Measurements from ENCODE around the gene FBXO42.
"Not testable (repeated sequence)": the region's sequence is repeated elsewhere in the genome, so short reads cannot be mapped to it uniquely, and the experiment has no call there.

Gene FBXO42

GRCh38 chr1:16241221-16241708, 111.0 kb downstream of the FBXO42 start:
- no peak for DNase-seq

DNA sequence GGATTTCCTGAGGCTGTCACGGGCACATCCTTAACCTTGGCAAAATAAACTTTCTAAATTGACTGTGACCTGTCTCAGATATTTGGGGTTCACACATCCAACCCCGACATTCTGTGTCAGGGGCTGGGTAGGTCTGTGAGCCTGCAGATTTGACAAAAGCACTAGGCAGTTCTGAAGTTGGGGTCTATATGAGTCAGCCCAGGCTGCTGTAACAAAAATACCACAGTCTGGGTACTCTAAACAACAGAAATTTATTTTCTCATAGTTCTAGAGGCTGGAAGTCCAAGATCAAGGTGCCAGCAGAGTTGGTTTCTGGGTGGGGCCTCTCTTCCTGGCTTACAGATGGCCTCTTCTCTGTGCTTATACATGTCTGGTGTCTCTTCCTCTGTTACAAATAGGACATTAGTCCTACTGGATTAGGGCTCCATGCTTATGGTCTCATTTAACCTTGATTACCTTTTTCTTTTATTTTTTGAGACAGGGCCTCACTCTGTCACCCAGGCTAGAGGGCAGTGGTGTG, 112.2 kb downstream of the FBXO42 start:
- no peak for DNase-seq

DNA sequence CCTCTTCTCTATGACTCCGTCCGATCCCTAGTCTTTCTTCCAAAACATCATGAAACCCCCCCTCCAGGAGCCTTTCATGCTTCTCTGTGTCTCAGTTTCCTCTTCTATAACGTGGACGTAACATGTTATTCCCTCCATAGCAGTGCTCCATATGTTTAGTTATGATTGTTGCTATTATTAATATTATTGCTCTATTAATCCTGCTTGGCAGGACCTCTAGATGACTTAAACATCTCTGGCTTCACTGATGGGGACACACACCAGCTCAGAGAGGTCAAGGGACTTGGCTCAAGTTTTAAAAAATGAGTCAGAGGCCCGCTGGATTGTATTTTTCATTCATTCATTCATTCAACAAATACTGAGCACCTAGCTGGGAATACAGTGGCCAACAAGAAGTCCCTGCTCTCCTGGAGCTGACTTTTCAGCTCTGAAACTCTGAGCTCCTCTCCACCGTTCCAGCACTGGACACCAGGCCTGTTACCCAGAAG, 114.9 kb downstream of the FBXO42 start:
- no peak for DNase-seq

DNA sequence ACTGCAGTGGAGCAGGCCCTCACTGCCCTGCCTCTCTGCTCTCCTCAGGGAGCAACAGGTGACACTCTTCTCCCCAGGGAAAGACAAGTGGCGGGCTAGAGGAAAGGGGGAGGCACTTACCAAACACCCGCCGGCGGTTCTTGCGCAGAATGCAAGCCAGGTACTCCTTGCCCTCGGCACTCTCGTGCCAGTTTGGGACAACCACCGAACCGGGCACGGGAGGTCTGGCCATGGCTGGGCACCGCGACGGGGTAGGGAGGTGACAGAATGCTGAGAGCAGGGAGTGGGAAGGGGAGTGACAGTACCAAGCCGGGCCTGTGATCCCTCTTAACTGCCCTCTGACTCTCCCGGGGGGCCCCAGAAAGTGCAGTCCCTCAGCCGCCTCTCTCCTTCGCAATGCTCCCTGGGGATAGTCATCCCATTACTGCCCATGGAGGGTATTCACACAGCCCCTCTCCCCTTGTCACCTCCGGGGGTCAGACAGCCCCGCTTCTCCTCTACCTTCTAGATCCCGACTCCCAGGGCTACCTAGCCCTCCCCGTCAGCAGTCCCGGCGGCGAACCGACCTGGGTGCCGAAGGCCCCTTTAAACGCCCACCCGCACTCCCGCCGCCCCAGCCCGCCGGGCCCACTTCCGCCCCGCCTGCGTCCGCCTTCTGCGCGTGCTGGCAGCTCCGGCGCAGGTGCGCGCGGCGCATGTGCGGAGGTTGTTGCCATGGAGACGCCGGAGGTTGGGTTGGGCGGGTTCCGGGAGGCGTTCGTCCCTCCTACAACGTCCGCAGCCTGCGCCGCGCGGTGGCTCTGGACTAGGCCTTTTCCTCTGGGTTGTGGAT, 115.6 kb downstream of the FBXO42 start, which contains the start of gene CPLANE2:
CPLANE2 (minus strand) TSS at position 673 of the 832 bp plus-strand sequence; CDS start at position 232, 441 bp downstream.
- peak; percentile 81 for DNase-seq

GRCh38 chr1:16235944-16236510, 116.3 kb downstream of the FBXO42 start:
- DNase-seq: peak; percentile 61

GRCh38 chr1:16235347-16235746, 116.9 kb downstream of the FBXO42 start:
- DNase-seq: no peak

DNA sequence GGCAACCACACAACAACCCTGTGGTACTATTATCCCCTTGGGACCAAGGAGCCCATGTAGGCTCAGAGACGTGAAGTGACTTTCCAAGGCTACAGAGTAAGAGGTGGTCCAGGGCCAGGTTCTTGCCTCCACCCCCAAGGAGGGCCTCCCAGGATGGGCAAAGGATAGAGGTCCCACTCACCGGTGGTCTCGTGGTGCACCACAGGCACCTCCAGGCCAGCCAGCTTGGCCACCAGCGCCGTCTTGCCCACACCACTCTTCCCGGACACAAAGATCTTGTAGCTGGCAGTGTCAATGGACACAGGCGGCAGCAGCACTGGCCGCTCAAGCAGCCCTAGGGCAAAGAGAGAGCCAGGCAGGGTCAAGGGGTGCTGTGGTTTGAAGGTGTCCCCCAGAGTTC, 118.8 kb downstream of the FBXO42 start:
- no peak for DNase-seq

DNA sequence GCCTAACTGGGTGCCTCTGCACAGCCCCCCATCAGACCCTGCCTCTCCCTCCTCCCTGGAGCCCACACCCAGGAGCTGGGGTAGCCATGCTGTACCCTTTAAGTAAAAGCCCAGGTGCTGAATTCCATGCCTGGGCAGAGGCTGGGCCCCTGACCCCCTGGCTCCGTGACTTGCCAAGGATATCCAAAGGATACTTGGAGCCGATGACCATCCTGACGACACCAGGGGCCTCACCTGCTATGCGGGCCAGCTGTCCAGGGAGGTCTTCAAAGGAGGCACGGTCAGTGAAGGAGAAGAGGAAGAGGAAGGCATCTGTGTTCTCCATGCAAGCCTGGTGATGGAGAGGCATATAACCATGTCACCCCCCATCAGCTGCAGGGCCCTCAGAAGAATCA, 120.0 kb downstream of the FBXO42 start:
- DNase-seq: no peak

DNA sequence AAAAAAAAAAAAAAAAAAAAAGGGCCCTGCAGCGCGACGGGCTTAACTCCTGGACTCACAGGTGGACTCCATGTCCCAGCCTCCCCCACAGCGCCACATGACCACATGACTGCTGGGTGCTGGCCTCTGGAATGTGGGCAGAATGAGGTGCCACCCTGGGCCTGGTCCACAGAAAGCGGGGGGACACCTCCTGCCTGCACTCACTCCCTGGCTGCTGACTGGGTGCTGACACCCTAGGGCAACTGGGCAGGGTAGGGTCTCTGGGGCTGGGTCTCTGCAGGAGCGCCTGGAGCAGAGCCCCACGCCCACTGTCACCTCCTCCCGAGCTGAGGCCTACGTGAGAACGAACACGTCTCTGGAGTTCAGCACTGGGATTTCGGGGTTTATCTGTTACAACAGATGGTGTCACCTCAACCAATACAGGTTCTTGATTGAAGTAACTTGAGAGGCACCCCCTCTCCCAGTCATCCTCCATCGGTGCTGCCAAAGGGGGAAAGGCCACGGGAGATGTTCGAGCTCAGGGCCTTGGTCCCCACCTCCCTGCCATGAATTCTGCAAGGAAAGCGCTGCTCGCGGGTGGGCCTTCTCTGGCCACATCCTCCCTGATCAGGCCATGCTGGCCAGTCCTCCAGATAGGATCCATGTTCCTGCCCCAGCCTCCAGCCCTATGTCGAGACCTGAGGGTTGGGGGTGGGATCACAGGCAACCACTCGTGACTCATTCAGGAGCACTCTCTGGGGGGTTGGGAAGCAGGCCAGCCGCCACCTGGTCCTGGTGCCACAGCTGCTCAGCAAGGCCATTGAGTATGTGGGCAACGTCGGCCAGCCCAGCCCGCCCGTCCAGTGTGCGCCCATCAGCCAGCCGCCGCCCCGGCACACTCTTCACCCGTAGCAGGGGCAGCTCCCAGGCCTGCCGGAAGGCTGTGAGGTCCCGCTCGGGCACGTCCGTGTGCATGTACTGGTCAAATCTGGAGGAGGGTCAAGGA, 120.7 kb downstream of the FBXO42 start:
- no peak for DNase-seq

DNA sequence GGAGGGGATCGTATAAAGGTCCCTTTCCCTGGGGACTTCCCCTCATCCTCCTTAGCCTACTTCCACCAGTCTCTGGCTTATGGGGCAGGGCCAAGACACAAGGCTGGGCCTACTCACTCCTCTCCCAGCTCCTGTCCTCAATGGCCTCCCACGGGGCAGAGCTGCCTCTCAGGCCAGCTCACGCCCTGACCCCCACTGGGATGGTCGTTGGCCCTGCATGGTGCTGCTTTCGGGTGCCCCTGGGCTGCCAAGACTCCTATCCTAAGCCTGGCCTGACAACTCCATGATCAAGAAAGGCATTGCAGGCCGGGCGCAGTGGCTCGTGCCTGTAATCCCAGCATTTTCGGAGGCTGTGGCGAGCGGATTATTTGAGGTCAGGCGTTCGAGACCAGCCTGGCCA, 121.5 kb downstream of the FBXO42 start:
- DNase-seq: no peak

DNA sequence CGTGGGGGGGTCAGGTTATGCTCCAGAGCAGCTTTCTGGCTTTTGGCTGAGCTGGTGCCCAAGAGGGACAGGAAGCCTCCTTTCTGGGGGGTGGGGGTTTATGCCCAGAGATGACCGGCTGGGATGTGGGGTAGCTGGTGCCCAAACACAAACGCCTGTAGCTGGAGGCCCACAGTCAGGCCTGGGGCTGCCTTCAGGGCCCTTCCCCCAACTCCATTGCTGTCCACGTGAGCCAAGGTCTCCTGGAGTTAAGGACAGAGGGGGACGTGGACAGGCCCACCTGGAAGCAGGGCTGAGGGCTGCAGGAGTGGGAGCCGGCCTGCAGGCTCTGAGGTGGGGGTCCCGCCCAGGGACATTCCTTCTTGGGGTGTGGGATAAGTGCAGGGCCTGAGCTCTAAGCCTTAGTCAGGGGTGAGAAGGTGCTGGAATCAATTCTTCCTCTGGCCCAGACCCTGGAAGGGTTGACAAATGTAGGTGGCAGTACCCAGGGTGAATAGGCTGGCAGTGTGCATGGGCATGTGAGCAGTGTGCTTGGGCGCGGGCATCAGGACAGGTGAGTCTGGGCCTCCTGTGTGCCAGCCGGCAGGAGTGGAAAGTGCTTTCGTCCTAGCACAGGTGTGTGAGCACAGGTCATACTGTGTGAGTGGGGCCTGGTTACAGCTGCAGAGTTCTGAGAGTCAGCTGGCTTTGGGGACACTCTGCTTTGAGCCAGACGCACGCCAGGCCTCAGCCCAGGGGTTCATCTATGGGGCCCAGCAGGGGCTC, 122.1 kb downstream of the FBXO42 start:
- no peak for DNase-seq

DNA sequence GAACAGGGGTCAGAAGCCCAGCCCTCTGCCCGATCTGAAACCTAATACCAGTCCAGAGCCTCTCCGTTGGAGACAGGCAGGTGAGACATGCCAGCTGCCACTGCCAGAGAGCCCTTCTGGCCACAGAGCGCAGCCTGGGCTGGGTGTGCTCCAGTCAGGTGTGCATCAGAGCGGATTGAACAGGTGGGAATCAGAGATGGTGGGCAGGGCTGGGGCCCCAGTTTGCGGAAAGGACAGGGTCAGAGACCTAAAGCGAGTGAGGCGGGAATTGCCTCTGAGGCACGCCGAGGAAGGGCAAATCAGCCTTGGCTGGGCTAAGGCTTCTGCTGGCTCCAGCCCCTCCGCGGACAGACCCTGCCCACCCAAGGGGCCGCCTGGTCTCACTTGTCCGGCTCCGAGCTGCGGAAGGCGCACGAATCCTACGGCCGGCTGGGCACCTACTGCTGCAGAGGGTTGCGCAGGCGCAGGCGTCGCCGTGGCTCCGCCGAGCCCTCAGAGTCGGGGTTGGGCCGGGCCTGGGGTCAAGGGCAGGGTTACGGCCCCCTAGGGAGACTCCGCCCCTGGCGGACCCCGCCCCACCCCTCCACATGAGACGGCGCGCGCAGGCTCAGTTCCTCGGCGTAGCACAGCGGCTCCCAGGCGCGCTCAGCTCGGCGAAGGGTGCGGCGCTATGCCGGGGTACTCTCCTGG, 125.6 kb downstream of the FBXO42 start:
- no peak for DNase-seq

DNA sequence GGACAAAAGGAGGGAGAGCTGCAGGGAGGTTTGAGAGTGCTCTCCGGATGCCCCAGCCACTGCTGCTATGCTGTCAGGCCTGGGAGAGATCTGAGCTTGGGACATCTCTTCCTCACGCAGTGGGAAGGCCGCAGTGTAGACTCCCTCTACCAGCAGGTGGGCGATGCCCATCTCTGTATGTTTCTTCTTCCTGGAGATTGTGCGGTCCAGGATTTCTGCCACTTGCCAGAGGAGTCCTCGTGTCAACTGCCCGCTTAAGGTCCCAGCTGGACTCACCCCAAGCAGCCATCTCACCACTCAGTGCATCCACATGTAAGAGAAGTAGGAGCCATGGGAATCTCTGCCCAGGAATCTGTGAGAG, 126.2 kb downstream of the FBXO42 start:
- DNase-seq: no peak

DNA sequence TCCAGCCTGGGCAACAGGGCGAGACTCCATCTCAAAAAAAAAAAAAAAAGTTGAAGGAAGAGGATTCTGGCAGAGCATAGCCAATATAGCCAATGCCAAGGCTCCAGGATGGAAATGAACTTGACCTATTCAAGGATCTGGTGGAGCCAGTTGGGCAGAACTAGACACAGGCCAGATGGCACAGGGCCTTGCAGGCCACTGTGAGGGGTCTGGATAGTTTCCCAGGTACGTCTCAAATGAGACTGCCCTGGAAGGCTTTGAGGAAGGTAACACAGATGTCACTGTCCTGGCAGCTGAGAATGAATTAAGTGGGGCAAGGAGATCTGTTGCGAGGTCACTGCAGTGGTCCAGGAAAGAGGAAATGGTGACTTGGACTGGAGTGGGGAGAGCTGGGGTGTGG, 127.8 kb downstream of the FBXO42 start:
- DNase-seq: no peak

DNA sequence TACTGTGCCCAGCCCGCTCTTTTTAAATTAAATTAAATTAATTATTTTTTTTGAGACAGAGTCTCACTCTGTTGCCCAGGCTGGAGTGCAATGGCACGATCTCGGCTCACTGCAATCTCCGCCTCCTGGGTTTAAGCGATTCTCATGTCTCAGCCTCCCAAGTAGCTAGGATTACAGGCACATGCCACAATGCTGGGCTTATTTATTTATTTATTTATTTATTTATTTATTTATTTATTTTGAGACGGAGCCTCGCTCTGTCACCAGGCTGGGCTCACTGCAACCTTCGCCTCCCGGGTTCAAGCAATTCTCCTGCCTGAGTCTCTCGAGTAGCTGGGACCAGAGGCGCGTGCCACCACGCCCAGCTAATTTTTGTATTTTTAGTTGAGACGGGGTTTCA, 129.6 kb downstream of the FBXO42 start:
- DNase-seq: not testable (repeated sequence)

GRCh38 chr1:16221499-16221898, 130.8 kb downstream of the FBXO42 start:
- DNase-seq: no peak

GRCh38 chr1:16219968-16220500, 132.2 kb downstream of the FBXO42 start:
- DNase-seq: no peak

- DNase-seq: no peak
These were observed 133.6 kb downstream of the FBXO42 start for GRCh38 chr1:16218674-16219071.

DNA sequence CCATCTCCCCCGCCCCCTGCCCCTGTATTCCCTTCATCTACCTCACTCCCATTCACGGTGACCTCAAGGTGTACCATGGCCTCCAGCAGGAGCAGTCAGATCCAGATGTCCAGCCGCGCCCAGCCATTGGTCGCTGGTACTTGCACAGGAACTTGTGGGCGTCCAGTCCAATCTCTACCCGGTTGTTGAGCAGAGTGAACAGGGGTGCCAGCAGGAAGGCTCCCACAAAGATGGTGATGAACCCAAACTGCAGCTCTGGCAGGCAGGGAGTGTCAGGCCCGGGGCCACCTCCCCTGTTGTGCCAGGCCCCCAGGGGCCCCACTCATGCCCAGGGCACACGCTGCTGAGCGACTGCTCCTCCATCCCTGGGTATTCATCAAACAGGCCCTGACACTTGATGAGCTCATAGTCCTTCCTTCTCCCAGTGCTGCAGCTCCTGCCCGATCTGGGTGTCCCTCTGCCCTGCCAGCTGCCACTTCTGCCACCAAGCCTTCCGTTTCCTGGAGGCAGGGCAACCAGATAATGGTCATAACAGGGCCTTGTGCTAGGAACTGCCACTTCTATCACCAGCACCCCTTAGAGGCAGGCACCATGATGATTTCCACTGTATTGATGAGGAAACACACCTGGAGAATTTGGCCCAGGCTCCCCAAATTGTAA, 134.1 kb downstream of the FBXO42 start:
- DNase-seq: no peak

DNA sequence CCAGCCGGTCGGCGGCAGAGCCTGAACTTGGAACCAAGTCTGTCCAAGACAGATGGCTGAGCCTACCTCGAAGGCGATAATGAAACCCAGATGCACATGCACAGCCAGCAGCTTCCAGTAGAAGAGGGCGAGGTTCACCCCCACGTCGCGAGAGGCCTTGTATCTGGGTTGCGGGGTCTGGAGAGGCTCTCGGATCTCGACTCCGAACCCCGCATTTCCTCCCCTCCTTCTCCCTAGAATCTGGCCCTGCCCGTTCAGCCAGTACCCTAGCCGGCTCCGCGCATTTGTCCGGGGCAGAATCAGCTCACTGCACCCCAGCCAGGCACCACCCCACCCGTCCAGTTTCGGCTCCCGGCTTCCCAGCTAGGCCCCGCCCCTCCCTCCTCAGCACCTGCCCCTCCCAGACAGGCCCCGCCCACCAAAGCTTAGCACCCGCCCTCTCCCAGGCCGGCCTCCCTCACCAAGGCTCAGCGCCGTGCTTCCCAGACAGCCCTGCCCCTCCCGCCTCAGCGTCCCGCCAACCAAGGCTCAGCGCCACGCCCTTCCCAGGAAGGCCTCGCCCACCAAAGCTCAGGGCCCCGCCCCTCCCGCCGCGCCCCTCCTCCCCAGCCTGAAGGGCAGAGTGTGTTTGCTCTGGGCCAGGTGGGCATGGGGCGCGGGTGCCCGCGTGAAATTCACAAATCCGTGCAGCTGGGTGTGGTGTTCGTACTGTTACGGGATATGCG, 135.1 kb downstream of the FBXO42 start:
- DNase-seq: peak; percentile 76
